Stomach smooth muscle (tissue), 2 donors: Measurements from ENCODE around the gene REM2.

ENCODE experiments used
- H3K27ac ChIP-seq: one replicate; pipeline ENCODE4 v1.7.0; 2013; ENCODE audit warnings: mild to moderate bottlenecking, low read length, inconsistent platforms
- H3K27me3 ChIP-seq, 2 donors: one replicate each; pipeline ENCODE4 v1.7.0; 2013; ENCODE audit warnings: low read length in 2 of 2; ENCODE audit not compliant: insufficient read depth in 2 of 2, control insufficient read depth in 1 of 2
- H3K36me3 ChIP-seq, 2 donors: one replicate each; pipeline ENCODE4 v1.7.0; 2013; ENCODE audit warnings: low read length in 2 of 2; ENCODE audit not compliant: control insufficient read depth in 2 of 2, insufficient read depth in 2 of 2
- H3K4me1 ChIP-seq: one replicate; pipeline ENCODE4 v1.7.0; 2013; ENCODE audit warnings: low read length; ENCODE audit not compliant: control insufficient read depth, insufficient read depth
- H3K4me3 ChIP-seq, 2 donors: one replicate each; pipeline ENCODE4 v1.7.0; 2013; ENCODE audit warnings: low read length in 2 of 2
- H3K9ac ChIP-seq, 2 donors: one replicate each; pipeline ENCODE4 v1.7.0; 2013; ENCODE audit warnings: low read length in 2 of 2, mild to moderate bottlenecking in 1 of 2
- H3K9me3 ChIP-seq, 2 donors: one replicate each; pipeline ENCODE4 v1.7.0; 2013; ENCODE audit warnings: low read length in 2 of 2; ENCODE audit not compliant: control insufficient read depth in 2 of 2
- donor health status: healthy.
- donor health status: Pancreatic carcinoma.

Gene REM2

GRCh38 chr14:22842211-22843122 lies 40.6 kb upstream of the REM2 start:
- Histone ChIP-seq H3K9ac (peak overlapping the region in 1 of 2 donors; percentile 9), H3K4me3 (no peak overlapping the region), H3K9me3 (no peaks in the 10 kb centered on the region), H3K36me3 (peaks cover 47 to 48% of the 10 kb centered on the region in 2 donors), H3K27me3 (no peaks in the 10 kb centered on the region), H3K27ac (peak overlapping the region; percentile 6), H3K4me1 (peaks cover 68% of the 10 kb centered on the region)

GRCh38 chr14:22843123-22843925 lies 39.7 kb upstream of the REM2 start:
- Histone ChIP-seq H3K36me3 (peaks cover 47 to 48% of the 10 kb centered on the region in 2 donors), H3K9me3 (no peaks in the 10 kb centered on the region), H3K27me3 (no peaks in the 10 kb centered on the region), H3K9ac (no peak overlapping the region), H3K4me3 (no peak overlapping the region), H3K27ac (no peak overlapping the region), H3K4me1 (peaks cover 68% of the 10 kb centered on the region)

- Histone ChIP-seq H3K27me3 (no peaks in the 10 kb centered on the region), H3K4me3 (no peak overlapping the region), H3K9me3 (no peaks in the 10 kb centered on the region), H3K4me1 (peaks cover 68% of the 10 kb centered on the region), H3K9ac (no peak overlapping the region), H3K27ac (peak overlapping the region; percentile 6), H3K36me3 (peaks cover 47 to 48% of the 10 kb centered on the region in 2 donors)
These were observed 38.6 kb upstream of the REM2 start for GRCh38 chr14:22844221-22845102.

GRCh38 chr14:22845103-22845394 lies 38.0 kb upstream of the REM2 start:
- Histone ChIP-seq H3K4me3 (no peak overlapping the region), H3K27me3 (no peaks in the 10 kb centered on the region), H3K36me3 (peaks cover 45 to 48% of the 10 kb centered on the region in 2 donors), H3K9ac (no peak overlapping the region), H3K9me3 (no peaks in the 10 kb centered on the region), H3K4me1 (peaks cover 69% of the 10 kb centered on the region), H3K27ac (no peak overlapping the region)

- no peaks in the 10 kb centered on the region for H3K9me3 ChIP-seq
- H3K4me1 ChIP-seq = peaks cover 72% of the 10 kb centered on the region
- H3K27ac ChIP-seq = peak overlapping the region; percentile 78
- peak overlapping the region; percentile 5 to 49 for H3K9ac ChIP-seq
- H3K27me3 ChIP-seq = no peaks in the 10 kb centered on the region
- peaks cover 45 to 48% of the 10 kb centered on the region in 2 donors for H3K36me3 ChIP-seq
- H3K4me3 ChIP-seq = no peak overlapping the region
These were observed 37.0 kb upstream of the REM2 start for GRCh38 chr14:22845821-22846625.

- no peaks in the 10 kb centered on the region for H3K27me3 ChIP-seq
- H3K36me3 ChIP-seq = peaks cover 41 to 42% of the 10 kb centered on the region in 2 donors
- H3K9me3 ChIP-seq = no peaks in the 10 kb centered on the region
- peak overlapping the region; percentile 78 for H3K27ac ChIP-seq
- peaks cover 74% of the 10 kb centered on the region for H3K4me1 ChIP-seq
- H3K9ac ChIP-seq = peak overlapping the region in 1 of 2 donors; percentile 49
- H3K4me3 ChIP-seq = no peak overlapping the region
These were observed 36.2 kb upstream of the REM2 start for GRCh38 chr14:22846811-22847307.

- H3K9me3 ChIP-seq = no peaks in the 10 kb centered on the region
- peak overlapping the region in 1 of 2 donors; percentile 58 for H3K4me3 ChIP-seq
- H3K4me1 ChIP-seq = peaks cover 68% of the 10 kb centered on the region
- H3K27ac ChIP-seq = peak overlapping the region; percentile 88
- H3K9ac ChIP-seq = peak overlapping the region; percentile 39 to 69
- no peaks in the 10 kb centered on the region for H3K27me3 ChIP-seq
- peaks cover 32% of the 10 kb centered on the region in 2 donors for H3K36me3 ChIP-seq
These were observed 35.2 kb upstream of the REM2 start for GRCh38 chr14:22847661-22848341.

- H3K27me3 ChIP-seq = no peaks in the 10 kb centered on the region
- H3K4me3 ChIP-seq = peak overlapping the region; percentile 31 to 58
- peaks cover 71% of the 10 kb centered on the region for H3K4me1 ChIP-seq
- H3K9ac ChIP-seq = peak overlapping the region; percentile 39 to 69
- peaks cover 24 to 25% of the 10 kb centered on the region in 2 donors for H3K36me3 ChIP-seq
- no peaks in the 10 kb centered on the region for H3K9me3 ChIP-seq
- H3K27ac ChIP-seq = peak overlapping the region; percentile 88
These were observed 34.5 kb upstream of the REM2 start for GRCh38 chr14:22848351-22849164.
